PC-9 (cell line): ENCODE results near the gene HERC4.

ENCODE experiments used
- CTCF ChIP-seq: fragments of 200-600 bp; sonication (generic); conservative IDR thresholded peaks from 2 replicates; pipeline ENCODE4 v1.6.1; 2017; ENCODE audit warnings: mixed run types, antibody characterized with exemption, mild to moderate bottlenecking, moderate library complexity
- EZH2 ChIP-seq: fragments of 200-600 bp; sonication (generic); IDR thresholded peaks from 2 replicates; pipeline ENCODE4 v1.8.0; 2017; ENCODE audit warnings: antibody characterized with exemption, low read depth

- TF ChIP-seq CTCF (no peak), EZH2 (no peak)
These were observed 148.1 kb downstream of the HERC4 start for GRCh38 chr10:67926951-67927350.
